ENCODE measurements around the gene TBC1D5. TPM values are rescaled to one million over a fixed set of nuclear protein-coding genes. Genes with fewer than 3 reads are reported as not detected.

TBC1D5 gene
- total and polyA plus RNA-seq, 4 donors = 11.8 to 75.5 (median 34.5) TPM

- H3K4me3 ChIP-seq (ENCODE audit: low read length in 2 of 2) = no peak overlapping the region
- no peaks in the 10 kb centered on the region for H3K27me3 ChIP-seq (ENCODE audit: control insufficient read depth in 1 of 2, insufficient read depth in 2 of 2, low read length in 1 of 2)
- peaks cover 2 to 7% of the 10 kb centered on the region in 2 donors for H3K4me1 ChIP-seq (ENCODE audit: control insufficient read depth in 1 of 2, insufficient read depth in 2 of 2, low read length in 2 of 2)
- no peak for DNase-seq
- H3K9me3 ChIP-seq (ENCODE audit: control insufficient read depth, low read length) = no peaks in the 10 kb centered on the region
- no peak for ATAC-seq (ENCODE audit: low FRiP score)
- intact Hi-C loops (cut with DNase I) = no loop called here
- no peaks in the 10 kb centered on the region for H3K36me3 ChIP-seq (ENCODE audit: control insufficient read depth in 1 of 2, insufficient read depth in 2 of 2, low read length in 1 of 2)
- H3K27ac ChIP-seq (ENCODE audit: low read depth in 1 of 2, low read length in 2 of 2) = no peak overlapping the region
- 58 to 66% methylated on average over 4 of the region's 4 CpGs for WGBS, 2 donors
Measured at GRCh38 chr3:17300441-17300840, 442.0 kb downstream of the TBC1D5 start.

- intact Hi-C loops (cut with DNase I) = no loop called here
- Histone ChIP-seq H3K36me3 (ENCODE audit: control insufficient read depth in 1 of 2, insufficient read depth in 2 of 2, low read length in 1 of 2) (no peaks in the 10 kb centered on the region), H3K4me1 (ENCODE audit: control insufficient read depth in 1 of 2, insufficient read depth in 2 of 2, low read length in 2 of 2) (peaks cover 2 to 9% of the 10 kb centered on the region in 2 donors), H3K9me3 (ENCODE audit: control insufficient read depth, low read length) (no peaks in the 10 kb centered on the region), H3K27ac (ENCODE audit: low read depth in 1 of 2, low read length in 2 of 2) (no peak overlapping the region), H3K27me3 (ENCODE audit: control insufficient read depth in 1 of 2, insufficient read depth in 2 of 2, low read length in 1 of 2) (no peaks in the 10 kb centered on the region), H3K4me3 (ENCODE audit: low read length in 2 of 2) (no peak overlapping the region)
- no peak for ATAC-seq (ENCODE audit: low FRiP score)
- DNase-seq = no peak
Measured at GRCh38 chr3:17298038-17298437, 444.4 kb downstream of the TBC1D5 start.

- Histone ChIP-seq H3K36me3 (ENCODE audit: control insufficient read depth in 1 of 2, insufficient read depth in 2 of 2, low read length in 1 of 2) (no peaks in the 10 kb centered on the region), H3K27ac (ENCODE audit: low read depth in 1 of 2, low read length in 2 of 2) (no peak overlapping the region), H3K27me3 (ENCODE audit: control insufficient read depth in 1 of 2, insufficient read depth in 2 of 2, low read length in 1 of 2) (no peaks in the 10 kb centered on the region), H3K4me1 (ENCODE audit: control insufficient read depth in 1 of 2, insufficient read depth in 2 of 2, low read length in 2 of 2) (peaks cover 0 to 2% of the 10 kb centered on the region in 2 donors), H3K4me3 (ENCODE audit: low read length in 2 of 2) (no peak overlapping the region), H3K9me3 (ENCODE audit: control insufficient read depth, low read length) (no peaks in the 10 kb centered on the region)
- ATAC-seq (ENCODE audit: low FRiP score) (no peak), DNase-seq (no peak)
- intact Hi-C loops (cut with DNase I) = no loop called here
Measured at GRCh38 chr3:17292556-17292955, 449.9 kb downstream of the TBC1D5 start.

GRCh38 chr3:17290894-17291293 lies 451.5 kb downstream of the TBC1D5 start:
- no peak for ATAC-seq (ENCODE audit: low FRiP score)
- Histone ChIP-seq H3K9me3 (ENCODE audit: control insufficient read depth, low read length) (no peaks in the 10 kb centered on the region), H3K4me1 (ENCODE audit: control insufficient read depth in 1 of 2, insufficient read depth in 2 of 2, low read length in 2 of 2) (peaks cover 0 to 2% of the 10 kb centered on the region in 2 donors), H3K27ac (ENCODE audit: low read depth in 1 of 2, low read length in 2 of 2) (no peak overlapping the region), H3K36me3 (ENCODE audit: control insufficient read depth in 1 of 2, insufficient read depth in 2 of 2, low read length in 1 of 2) (no peaks in the 10 kb centered on the region), H3K4me3 (ENCODE audit: low read length in 2 of 2) (no peak overlapping the region), H3K27me3 (ENCODE audit: control insufficient read depth in 1 of 2, insufficient read depth in 2 of 2, low read length in 1 of 2) (no peaks in the 10 kb centered on the region)
- intact Hi-C loops (cut with DNase I) = no loop called here
- WGBS, 2 donors = 27% methylated on average over 2 of the region's 2 CpGs
- no peak for DNase-seq

GRCh38 chr3:17288839-17289399 lies 453.5 kb downstream of the TBC1D5 start:
- DNase-seq = no peak
- WGBS, 2 donors = 97 to 98% methylated on average over 14 of the region's 14 CpGs
- intact Hi-C loops (cut with DNase I) = no loop called here
- Histone ChIP-seq H3K4me1 (ENCODE audit: control insufficient read depth in 1 of 2, insufficient read depth in 2 of 2, low read length in 2 of 2) (no peaks in the 10 kb centered on the region), H3K36me3 (ENCODE audit: control insufficient read depth in 1 of 2, insufficient read depth in 2 of 2, low read length in 1 of 2) (no peaks in the 10 kb centered on the region), H3K27ac (ENCODE audit: low read depth in 1 of 2, low read length in 2 of 2) (no peak overlapping the region), H3K9me3 (ENCODE audit: control insufficient read depth, low read length) (no peaks in the 10 kb centered on the region), H3K4me3 (ENCODE audit: low read length in 2 of 2) (no peak overlapping the region), H3K27me3 (ENCODE audit: control insufficient read depth in 1 of 2, insufficient read depth in 2 of 2, low read length in 1 of 2) (no peaks in the 10 kb centered on the region)
- peak; percentile 56 for ATAC-seq (ENCODE audit: low FRiP score)

- DNase-seq = no peak
- no peaks in the 10 kb centered on the region for H3K9me3 ChIP-seq (ENCODE audit: control insufficient read depth, low read length)
- no peak overlapping the region for H3K27ac ChIP-seq (ENCODE audit: low read depth in 1 of 2, low read length in 2 of 2)
- H3K4me3 ChIP-seq (ENCODE audit: low read length in 2 of 2) = no peak overlapping the region
- 79 to 85% methylated on average over 5 of the region's 5 CpGs for WGBS, 2 donors
- peaks cover 0 to 4% of the 10 kb centered on the region in 2 donors for H3K4me1 ChIP-seq (ENCODE audit: control insufficient read depth in 1 of 2, insufficient read depth in 2 of 2, low read length in 2 of 2)
- intact Hi-C loops (cut with DNase I) = no loop called here
- no peak for ATAC-seq (ENCODE audit: low FRiP score)
- no peaks in the 10 kb centered on the region for H3K36me3 ChIP-seq (ENCODE audit: control insufficient read depth in 1 of 2, insufficient read depth in 2 of 2, low read length in 1 of 2)
- H3K27me3 ChIP-seq (ENCODE audit: control insufficient read depth in 1 of 2, insufficient read depth in 2 of 2, low read length in 1 of 2) = no peaks in the 10 kb centered on the region
Measured at GRCh38 chr3:17287006-17287689, 455.3 kb downstream of the TBC1D5 start.

- peaks cover 0 to 3% of the 10 kb centered on the region in 2 donors for H3K4me1 ChIP-seq (ENCODE audit: control insufficient read depth in 1 of 2, insufficient read depth in 2 of 2, low read length in 2 of 2)
- ATAC-seq (ENCODE audit: low FRiP score) (no peak), DNase-seq (no peak)
Measured at GRCh38 chr3:17278006-17278405, 464.4 kb downstream of the TBC1D5 start.

GRCh38 chr3:17266846-17267245 lies 475.6 kb downstream of the TBC1D5 start:
- Histone ChIP-seq H3K36me3 (ENCODE audit: control insufficient read depth in 1 of 2, insufficient read depth in 2 of 2, low read length in 1 of 2) (no peaks in the 10 kb centered on the region), H3K4me1 (ENCODE audit: control insufficient read depth in 1 of 2, insufficient read depth in 2 of 2, low read length in 2 of 2) (no peaks in the 10 kb centered on the region), H3K27me3 (ENCODE audit: control insufficient read depth in 1 of 2, insufficient read depth in 2 of 2, low read length in 1 of 2) (no peaks in the 10 kb centered on the region), H3K9me3 (ENCODE audit: control insufficient read depth, low read length) (no peaks in the 10 kb centered on the region), H3K27ac (ENCODE audit: low read depth in 1 of 2, low read length in 2 of 2) (no peak overlapping the region), H3K4me3 (ENCODE audit: low read length in 2 of 2) (no peak overlapping the region)
- ATAC-seq (ENCODE audit: low FRiP score) = no peak
- intact Hi-C loops (cut with DNase I) = no loop called here
- 96 to 97% methylated on average over 5 of the region's 5 CpGs for WGBS, 2 donors
- DNase-seq = no peak

More at GRCh38 chr3:17278006-17278405, 464.4 kb downstream of the TBC1D5 start:
- no peaks in the 10 kb centered on the region for H3K27me3 ChIP-seq (ENCODE audit: control insufficient read depth in 1 of 2, insufficient read depth in 2 of 2, low read length in 1 of 2)
- no peaks in the 10 kb centered on the region for H3K9me3 ChIP-seq (ENCODE audit: control insufficient read depth, low read length)
- H3K4me3 ChIP-seq (ENCODE audit: low read length in 2 of 2) = no peak overlapping the region
- intact Hi-C loops (cut with DNase I) = no loop called here
- 88 to 95% methylated on average over 2 of the region's 2 CpGs for WGBS, 2 donors
- no peak overlapping the region for H3K27ac ChIP-seq (ENCODE audit: low read depth in 1 of 2, low read length in 2 of 2)
- H3K36me3 ChIP-seq (ENCODE audit: control insufficient read depth in 1 of 2, insufficient read depth in 2 of 2, low read length in 1 of 2) = no peaks in the 10 kb centered on the region

All from aorta (tissue), 5 donors.